ENCODE measurements around the gene SPATA13.

SPATA13 gene

GRCh38 chr13:24243302-24243701, 82.8 kb downstream of the SPATA13 start (continued):
- TF ChIP-seq POU6F1 (CRISPR knock-in tag; IDR thresholded peaks at IDR 0.05; ENCODE audit: borderline replicate concordance, low read depth), result no peak
- no peak for TF ChIP-seq ZC3H10 (CRISPR knock-in tag; IDR thresholded peaks at IDR 0.05)
- TF ChIP-seq GLIS3 (CRISPR knock-in tag; IDR thresholded peaks at IDR 0.05), result no peak

DNA sequence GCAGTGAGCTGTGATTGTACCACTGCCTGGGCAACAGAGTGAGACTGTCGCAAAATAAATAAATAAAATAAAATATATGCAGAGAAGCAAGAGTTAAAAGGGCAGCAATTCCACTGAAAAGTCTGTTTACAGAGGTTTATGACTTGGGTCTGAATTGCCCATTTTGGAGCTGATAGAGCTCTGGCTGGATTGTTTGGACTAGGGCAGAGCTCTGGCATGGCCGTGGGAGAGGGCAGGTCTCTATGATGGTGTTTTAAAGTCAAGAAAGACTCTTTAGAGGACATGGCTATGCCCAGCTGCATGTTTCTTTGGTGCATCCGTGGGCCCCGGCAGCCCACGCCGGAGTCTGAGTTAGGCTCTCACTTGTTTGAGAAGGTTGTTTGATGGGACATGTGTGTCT, 84.3 kb downstream of the SPATA13 start:
- no peak for TF ChIP-seq ZNF8 (CRISPR knock-in tag; IDR thresholded peaks at IDR 0.05)
- no peak for TF ChIP-seq ZFP30 (CRISPR knock-in tag; IDR thresholded peaks at IDR 0.05)
- no peak for TF ChIP-seq ZNF565 (CRISPR knock-in tag; conservative IDR thresholded peaks at IDR 0.05; ENCODE audit: low read depth)
- TF ChIP-seq POU6F1 (CRISPR knock-in tag; IDR thresholded peaks at IDR 0.05; ENCODE audit: borderline replicate concordance, low read depth), result no peak
- TF ChIP-seq ZC3H10 (CRISPR knock-in tag; IDR thresholded peaks at IDR 0.05), result no peak
- TF ChIP-seq TCF4 (CRISPR knock-in tag; IDR thresholded peaks at IDR 0.05; ENCODE audit: borderline replicate concordance), result no peak
- no peak for TF ChIP-seq RARB (CRISPR knock-in tag; IDR thresholded peaks at IDR 0.05)
- no peak for TF ChIP-seq ARNTL (CRISPR knock-in tag; IDR thresholded peaks at IDR 0.05; ENCODE audit: borderline replicate concordance, low read depth)
- TF ChIP-seq CSRNP3 (CRISPR knock-in tag; IDR thresholded peaks at IDR 0.05), result no peak
- no peak for TF ChIP-seq ESRRG (CRISPR knock-in tag; IDR thresholded peaks at IDR 0.05)
- TF ChIP-seq PPARA (CRISPR knock-in tag; IDR thresholded peaks at IDR 0.05; ENCODE audit: borderline replicate concordance), result no peak
- no peak for TF ChIP-seq ZNF70 (CRISPR knock-in tag; IDR thresholded peaks at IDR 0.05)
- TF ChIP-seq, protein P1, sequence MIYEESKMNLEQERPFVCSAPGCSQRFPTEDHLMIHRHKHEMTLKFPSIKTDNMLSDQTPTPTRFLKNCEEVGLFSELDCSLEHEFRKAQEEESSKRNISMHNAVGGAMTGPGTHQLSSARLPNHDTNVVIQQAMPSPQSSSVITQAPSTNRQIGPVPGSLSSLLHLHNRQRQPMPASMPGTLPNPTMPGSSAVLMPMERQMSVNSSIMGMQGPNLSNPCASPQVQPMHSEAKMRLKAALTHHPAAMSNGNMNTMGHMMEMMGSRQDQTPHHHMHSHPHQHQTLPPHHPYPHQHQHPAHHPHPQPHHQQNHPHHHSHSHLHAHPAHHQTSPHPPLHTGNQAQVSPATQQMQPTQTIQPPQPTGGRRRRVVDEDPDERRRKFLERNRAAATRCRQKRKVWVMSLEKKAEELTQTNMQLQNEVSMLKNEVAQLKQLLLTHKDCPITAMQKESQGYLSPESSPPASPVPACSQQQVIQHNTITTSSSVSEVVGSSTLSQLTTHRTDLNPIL (CRISPR knock-in tag; IDR thresholded peaks at IDR 0.05; ENCODE audit: low read depth), result no peak
- no peak for TF ChIP-seq OSR1 (CRISPR knock-in tag; IDR thresholded peaks at IDR 0.05)
- no peak for TF ChIP-seq TSHZ2 (CRISPR knock-in tag; IDR thresholded peaks at IDR 0.05)
- no peak for TF ChIP-seq CSDC2 (CRISPR knock-in tag; IDR thresholded peaks at IDR 0.05)
- no peak for TF ChIP-seq GLIS3 (CRISPR knock-in tag; IDR thresholded peaks at IDR 0.05)
- no peak for ATAC-seq

DNA sequence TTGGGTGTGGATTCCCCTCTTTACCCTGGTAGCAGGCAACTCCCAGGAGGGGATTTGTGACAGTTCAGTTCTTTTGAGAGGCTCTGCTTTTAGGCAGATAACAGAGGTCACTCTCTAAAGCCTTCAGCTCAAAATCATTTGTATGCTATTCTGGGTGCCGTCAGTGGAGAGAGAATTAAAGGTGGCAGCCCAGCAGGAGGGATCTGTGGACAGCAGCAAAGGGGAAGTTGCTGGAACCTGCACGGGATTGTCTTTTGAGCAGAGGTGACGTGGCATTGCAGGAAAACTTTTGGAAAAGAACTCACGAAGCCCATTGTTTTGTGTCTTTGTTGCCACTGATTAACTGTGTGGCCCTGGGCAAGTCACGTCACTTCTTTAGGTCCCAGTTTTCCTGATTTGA, 86.5 kb downstream of the SPATA13 start:
- TF ChIP-seq ISL1 (CRISPR knock-in tag; IDR thresholded peaks at IDR 0.05) (no peak), PATZ1 (CRISPR knock-in tag; IDR thresholded peaks at IDR 0.05; ENCODE audit: borderline replicate concordance) (no peak), OSR1 (CRISPR knock-in tag; IDR thresholded peaks at IDR 0.05) (no peak), ZNF70 (CRISPR knock-in tag; IDR thresholded peaks at IDR 0.05) (no peak), GLIS3 (CRISPR knock-in tag; IDR thresholded peaks at IDR 0.05) (no peak), PPARA (CRISPR knock-in tag; IDR thresholded peaks at IDR 0.05; ENCODE audit: borderline replicate concordance) (no peak), TCF4 (CRISPR knock-in tag; IDR thresholded peaks at IDR 0.05; ENCODE audit: borderline replicate concordance) (no peak), ZC3H10 (CRISPR knock-in tag; IDR thresholded peaks at IDR 0.05) (no peak), ZFP3 (CRISPR knock-in tag; IDR thresholded peaks at IDR 0.05) (no peak), ZNF8 (CRISPR knock-in tag; IDR thresholded peaks at IDR 0.05) (no peak), ESRRG (CRISPR knock-in tag; IDR thresholded peaks at IDR 0.05) (no peak), TSHZ2 (CRISPR knock-in tag; IDR thresholded peaks at IDR 0.05) (no peak), SNAI2 (CRISPR knock-in tag; IDR thresholded peaks at IDR 0.05) (no peak), ZNF565 (CRISPR knock-in tag; conservative IDR thresholded peaks at IDR 0.05; ENCODE audit: low read depth) (no peak), CSRNP3 (CRISPR knock-in tag; IDR thresholded peaks at IDR 0.05) (no peak), BACH2 (CRISPR knock-in tag; IDR thresholded peaks at IDR 0.05; ENCODE audit: borderline replicate concordance) (no peak)
- no peak for ATAC-seq

Measured in SK-N-SH treated with all-trans-retinoic acid at 6 μM for 48 hours (cell line).